Neural progenitor cell (in vitro differentiated cells): ENCODE measurements around the gene TBC1D10A.

Experiments used
- CTCF ChIP-seq: fragments of 200-600 bp; sonication (generic); IDR thresholded peaks from 2 replicates; pipeline ENCODE4 v1.5.1; 2017; ENCODE audit warnings: antibody characterized with exemption, mild to moderate bottlenecking
- EZH2phosphoT487 ChIP-seq: fragments of 200-600 bp; sonication (generic); IDR thresholded peaks from 2 replicates; pipeline ENCODE4 v1.6.1; 2017; ENCODE audit warnings: antibody characterized with exemption

GRCh38 chr22:30357650-30358215 is 31.0 kb upstream of the TBC1D10A start:
- TF ChIP-seq CTCF (no peak), EZH2phosphoT487 (no peak)
